Measurements from ENCODE around the gene MAPT.

MAPT gene

DNA sequence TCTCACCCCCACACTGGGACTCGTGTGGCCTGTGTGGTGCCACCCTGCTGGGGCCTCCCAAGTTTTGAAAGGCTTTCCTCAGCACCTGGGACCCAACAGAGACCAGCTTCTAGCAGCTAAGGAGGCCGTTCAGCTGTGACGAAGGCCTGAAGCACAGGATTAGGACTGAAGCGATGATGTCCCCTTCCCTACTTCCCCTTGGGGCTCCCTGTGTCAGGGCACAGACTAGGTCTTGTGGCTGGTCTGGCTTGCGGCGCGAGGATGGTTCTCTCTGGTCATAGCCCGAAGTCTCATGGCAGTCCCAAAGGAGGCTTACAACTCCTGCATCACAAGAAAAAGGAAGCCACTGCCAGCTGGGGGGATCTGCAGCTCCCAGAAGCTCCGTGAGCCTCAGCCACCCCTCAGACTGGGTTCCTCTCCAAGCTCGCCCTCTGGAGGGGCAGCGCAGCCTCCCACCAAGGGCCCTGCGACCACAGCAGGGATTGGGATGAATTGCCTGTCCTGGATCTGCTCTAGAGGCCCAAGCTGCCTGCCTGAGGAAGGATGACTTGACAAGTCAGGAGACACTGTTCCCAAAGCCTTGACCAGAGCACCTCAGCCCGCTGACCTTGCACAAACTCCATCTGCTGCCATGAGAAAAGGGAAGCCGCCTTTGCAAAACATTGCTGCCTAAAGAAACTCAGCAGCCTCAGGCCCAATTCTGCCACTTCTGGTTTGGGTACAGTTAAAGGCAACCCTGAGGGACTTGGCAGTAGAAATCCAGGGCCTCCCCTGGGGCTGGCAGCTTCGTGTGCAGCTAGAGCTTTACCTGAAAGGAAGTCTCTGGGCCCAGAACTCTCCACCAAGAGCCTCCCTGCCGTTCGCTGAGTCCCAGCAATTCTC, 132.1 kb downstream of the MAPT start:
- no peak overlapping the region for H3K4me3 ChIP-seq (ENCODE audit: low read length)
- no peaks in the 10 kb centered on the region for H3K79me2 ChIP-seq (ENCODE audit: low read length)
- H4K20me1 ChIP-seq (ENCODE audit: insufficient read depth, low read length), result no peaks in the 10 kb centered on the region
- no peaks in the 10 kb centered on the region for H3K36me3 ChIP-seq (replicated peaks; ENCODE audit: insufficient read depth, low read length)
- no peak overlapping the region for H3K4me2 ChIP-seq (ENCODE audit: low read depth, low read length)
- no peak for DNase-seq
- no peaks in the 10 kb centered on the region for H3K4me1 ChIP-seq (ENCODE audit: low read length)
- H3K9me3 ChIP-seq (replicated peaks; ENCODE audit: insufficient read depth, low read length), result no peaks in the 10 kb centered on the region
- H3K27ac ChIP-seq (ENCODE audit: low read length), result no peak overlapping the region
- no peaks in the 10 kb centered on the region for H3K9me2 ChIP-seq (replicated peaks; ENCODE audit: insufficient read depth, low read length)
- no peaks in the 10 kb centered on the region for H3F3A ChIP-seq (ENCODE audit: insufficient read depth, low read length)
- H2AFZ ChIP-seq (ENCODE audit: low read length), result no peak overlapping the region
- H3K9ac ChIP-seq (ENCODE audit: low read length), result no peak overlapping the region
- H3K27me3 ChIP-seq (replicated peaks; ENCODE audit: insufficient read depth, low read length), result no peaks in the 10 kb centered on the region
- TF ChIP-seq EZH2phosphoT487 (IDR thresholded peaks at IDR 0.05; ENCODE audit: low read length), result no peak
- TF ChIP-seq, protein P1, sequence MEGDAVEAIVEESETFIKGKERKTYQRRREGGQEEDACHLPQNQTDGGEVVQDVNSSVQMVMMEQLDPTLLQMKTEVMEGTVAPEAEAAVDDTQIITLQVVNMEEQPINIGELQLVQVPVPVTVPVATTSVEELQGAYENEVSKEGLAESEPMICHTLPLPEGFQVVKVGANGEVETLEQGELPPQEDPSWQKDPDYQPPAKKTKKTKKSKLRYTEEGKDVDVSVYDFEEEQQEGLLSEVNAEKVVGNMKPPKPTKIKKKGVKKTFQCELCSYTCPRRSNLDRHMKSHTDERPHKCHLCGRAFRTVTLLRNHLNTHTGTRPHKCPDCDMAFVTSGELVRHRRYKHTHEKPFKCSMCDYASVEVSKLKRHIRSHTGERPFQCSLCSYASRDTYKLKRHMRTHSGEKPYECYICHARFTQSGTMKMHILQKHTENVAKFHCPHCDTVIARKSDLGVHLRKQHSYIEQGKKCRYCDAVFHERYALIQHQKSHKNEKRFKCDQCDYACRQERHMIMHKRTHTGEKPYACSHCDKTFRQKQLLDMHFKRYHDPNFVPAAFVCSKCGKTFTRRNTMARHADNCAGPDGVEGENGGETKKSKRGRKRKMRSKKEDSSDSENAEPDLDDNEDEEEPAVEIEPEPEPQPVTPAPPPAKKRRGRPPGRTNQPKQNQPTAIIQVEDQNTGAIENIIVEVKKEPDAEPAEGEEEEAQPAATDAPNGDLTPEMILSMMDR (IDR thresholded peaks at IDR 0.05; ENCODE audit: low read length), result no peak
- TF ChIP-seq EZH2 (optimal IDR thresholded peaks at IDR 0.05; ENCODE audit: low read depth, low read length), result no peak

- Histone ChIP-seq H3K79me2 (ENCODE audit: low read length) (no peaks in the 10 kb centered on the region), H3K27me3 (replicated peaks; ENCODE audit: insufficient read depth, low read length) (no peaks in the 10 kb centered on the region), H3K9me2 (replicated peaks; ENCODE audit: insufficient read depth, low read length) (no peaks in the 10 kb centered on the region), H2AFZ (ENCODE audit: low read length) (no peak overlapping the region), H3K4me3 (ENCODE audit: low read length) (no peak overlapping the region), H3K4me1 (ENCODE audit: low read length) (no peaks in the 10 kb centered on the region), H3F3A (ENCODE audit: insufficient read depth, low read length) (no peaks in the 10 kb centered on the region), H3K9me3 (replicated peaks; ENCODE audit: insufficient read depth, low read length) (no peaks in the 10 kb centered on the region), H4K20me1 (ENCODE audit: insufficient read depth, low read length) (no peaks in the 10 kb centered on the region), H3K27ac (ENCODE audit: low read length) (no peak overlapping the region), H3K4me2 (ENCODE audit: low read depth, low read length) (no peak overlapping the region), H3K9ac (ENCODE audit: low read length) (no peak overlapping the region), H3K36me3 (replicated peaks; ENCODE audit: insufficient read depth, low read length) (no peaks in the 10 kb centered on the region)
- no peak for DNase-seq
- TF ChIP-seq EZH2 (optimal IDR thresholded peaks at IDR 0.05; ENCODE audit: low read depth, low read length) (no peak), EZH2phosphoT487 (IDR thresholded peaks at IDR 0.05; ENCODE audit: low read length) (no peak)
- TF ChIP-seq, protein P1 (IDR thresholded peaks at IDR 0.05; ENCODE audit: low read length), result no peak
Observed at GRCh38 chr17:46027048-46027975, 133.0 kb downstream of the MAPT start.

GRCh38 chr17:46027976-46028325, 133.6 kb downstream of the MAPT start:
- Histone ChIP-seq H3K9me3 (replicated peaks; ENCODE audit: insufficient read depth, low read length) (no peaks in the 10 kb centered on the region), H3F3A (ENCODE audit: insufficient read depth, low read length) (no peaks in the 10 kb centered on the region), H3K27ac (ENCODE audit: low read length) (no peak overlapping the region), H2AFZ (ENCODE audit: low read length) (no peak overlapping the region), H3K4me2 (ENCODE audit: low read depth, low read length) (no peak overlapping the region), H3K9me2 (replicated peaks; ENCODE audit: insufficient read depth, low read length) (no peaks in the 10 kb centered on the region), H3K9ac (ENCODE audit: low read length) (no peak overlapping the region), H3K79me2 (ENCODE audit: low read length) (no peaks in the 10 kb centered on the region), H3K27me3 (replicated peaks; ENCODE audit: insufficient read depth, low read length) (no peaks in the 10 kb centered on the region), H3K4me1 (ENCODE audit: low read length) (no peaks in the 10 kb centered on the region), H3K4me3 (ENCODE audit: low read length) (no peak overlapping the region), H3K36me3 (replicated peaks; ENCODE audit: insufficient read depth, low read length) (no peaks in the 10 kb centered on the region), H4K20me1 (ENCODE audit: insufficient read depth, low read length) (no peaks in the 10 kb centered on the region)
- no peak for DNase-seq
- no peak for TF ChIP-seq EZH2 (optimal IDR thresholded peaks at IDR 0.05; ENCODE audit: low read depth, low read length)
- TF ChIP-seq EZH2phosphoT487 (IDR thresholded peaks at IDR 0.05; ENCODE audit: low read length), result no peak
- TF ChIP-seq, protein P1 (IDR thresholded peaks at IDR 0.05; ENCODE audit: low read length), result no peak
